ENCODE measurements around the gene SEPTIN14. TPM values are rescaled to one million over a fixed set of nuclear protein-coding genes. Genes with fewer than 3 reads are reported as not detected.
"Not testable (repeated sequence)": the region's sequence is repeated elsewhere in the genome, so short reads cannot be mapped to it uniquely, and the experiment has no call there.

SEPTIN14 gene
- polyA plus RNA-seq, 4 donors, result not detected

DNA sequence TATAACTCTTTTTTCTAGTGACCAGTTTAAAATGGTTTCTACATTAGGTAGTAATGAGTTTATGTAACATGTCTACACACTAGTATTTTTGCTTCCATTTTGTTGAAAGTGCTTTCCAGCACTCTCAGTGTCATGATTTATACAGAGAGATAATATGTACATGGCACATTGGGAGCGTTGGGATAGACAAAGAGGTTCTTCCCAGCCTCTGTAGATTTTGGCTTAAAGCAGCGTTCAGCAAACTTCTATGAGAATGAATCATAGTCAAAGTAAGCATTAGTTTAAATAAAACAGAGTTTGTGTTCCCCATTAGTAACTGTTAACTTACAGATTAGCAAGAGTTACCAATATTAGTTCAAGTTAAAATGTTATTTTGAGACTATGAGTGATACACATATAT is 43.9 kb downstream of the SEPTIN14 start:
- H3K4me3 ChIP-seq (ENCODE audit: low read depth in 1 of 3, low read length in 3 of 3), result no peak overlapping the region
- no peaks in the 10 kb centered on the region for H3K27me3 ChIP-seq (ENCODE audit: control insufficient read depth in 3 of 3, insufficient read depth in 3 of 3, low read length in 3 of 3)
- no peaks in the 10 kb centered on the region for H3K4me1 ChIP-seq (ENCODE audit: control insufficient read depth in 3 of 3, insufficient read depth in 2 of 3, low read depth in 1 of 3, low read length in 2 of 3)
- no peak overlapping the region for H3K27ac ChIP-seq (ENCODE audit: low read depth in 1 of 3, low read length in 2 of 3)
- 71 to 73% (median 73%) methylated on average over 2 of the region's 2 CpGs for WGBS, 3 donors
- DNase-seq, result no peak
- FAIRE-seq, result no peak
- H3K36me3 ChIP-seq (ENCODE audit: control insufficient read depth in 3 of 3, insufficient read depth in 2 of 3, low read depth in 1 of 3, low read length in 3 of 3), result no peaks in the 10 kb centered on the region
- peaks cover 0 to 16% of the 10 kb centered on the region in 2 donors for H3K9me3 ChIP-seq (ENCODE audit: control insufficient read depth in 2 of 2, insufficient read depth in 1 of 2, low read depth in 1 of 2, low read length in 1 of 2)

DNA sequence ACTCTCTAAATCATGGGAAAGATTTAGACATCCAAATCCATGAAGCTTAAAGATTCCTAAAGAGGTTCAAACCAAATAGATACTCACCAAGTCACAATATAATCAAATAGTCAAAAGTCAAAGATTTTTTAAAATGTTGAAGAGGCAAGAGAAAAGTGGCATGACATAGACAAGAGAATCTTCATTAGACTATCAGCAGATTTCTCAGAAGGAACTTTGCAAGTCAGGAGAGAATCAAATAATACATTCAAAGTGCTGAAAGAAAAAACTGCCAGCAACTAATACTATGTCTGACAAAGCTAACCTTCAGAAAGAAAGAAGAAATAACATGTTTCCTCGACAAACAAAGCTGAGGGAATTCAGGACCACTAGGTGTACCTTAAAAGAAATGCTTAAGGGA is 65.3 kb downstream of the SEPTIN14 start:
- FAIRE-seq; H3K4me3 ChIP-seq (ENCODE audit: low read depth in 1 of 3, low read length in 3 of 3); H3K36me3 ChIP-seq (ENCODE audit: control insufficient read depth in 3 of 3, insufficient read depth in 2 of 3, low read depth in 1 of 3, low read length in 3 of 3); H3K4me1 ChIP-seq (ENCODE audit: control insufficient read depth in 3 of 3, insufficient read depth in 2 of 3, low read depth in 1 of 3, low read length in 2 of 3); DNase-seq; H3K27me3 ChIP-seq (ENCODE audit: control insufficient read depth in 3 of 3, insufficient read depth in 3 of 3, low read length in 3 of 3); H3K27ac ChIP-seq (ENCODE audit: low read depth in 1 of 3, low read length in 2 of 3): not testable (repeated sequence)
- H3K9me3 ChIP-seq (ENCODE audit: control insufficient read depth in 2 of 2, insufficient read depth in 1 of 2, low read depth in 1 of 2, low read length in 1 of 2), result peaks cover 0 to 18% of the 10 kb centered on the region in 2 donors
- 32 to 64% (median 57%) methylated on average over 1 of the region's 1 CpG for WGBS, 3 donors

GRCh38 chr7:55794527-55794926 is 68.0 kb downstream of the SEPTIN14 start:
- Histone ChIP-seq H3K4me3 (ENCODE audit: low read depth in 1 of 3, low read length in 3 of 3) (no peak overlapping the region), H3K9me3 (ENCODE audit: control insufficient read depth in 2 of 2, insufficient read depth in 1 of 2, low read depth in 1 of 2, low read length in 1 of 2) (peaks cover 0 to 18% of the 10 kb centered on the region in 2 donors), H3K4me1 (ENCODE audit: control insufficient read depth in 3 of 3, insufficient read depth in 2 of 3, low read depth in 1 of 3, low read length in 2 of 3) (no peaks in the 10 kb centered on the region), H3K27ac (ENCODE audit: low read depth in 1 of 3, low read length in 2 of 3) (no peak overlapping the region), H3K36me3 (ENCODE audit: control insufficient read depth in 3 of 3, insufficient read depth in 2 of 3, low read depth in 1 of 3, low read length in 3 of 3) (no peaks in the 10 kb centered on the region), H3K27me3 (ENCODE audit: control insufficient read depth in 3 of 3, insufficient read depth in 3 of 3, low read length in 3 of 3) (no peaks in the 10 kb centered on the region)
- DNase-seq (no peak), FAIRE-seq (no peak)
- WGBS, 3 donors, result 81 to 93% (median 85%) methylated on average over 10 of the region's 10 CpGs

DNA sequence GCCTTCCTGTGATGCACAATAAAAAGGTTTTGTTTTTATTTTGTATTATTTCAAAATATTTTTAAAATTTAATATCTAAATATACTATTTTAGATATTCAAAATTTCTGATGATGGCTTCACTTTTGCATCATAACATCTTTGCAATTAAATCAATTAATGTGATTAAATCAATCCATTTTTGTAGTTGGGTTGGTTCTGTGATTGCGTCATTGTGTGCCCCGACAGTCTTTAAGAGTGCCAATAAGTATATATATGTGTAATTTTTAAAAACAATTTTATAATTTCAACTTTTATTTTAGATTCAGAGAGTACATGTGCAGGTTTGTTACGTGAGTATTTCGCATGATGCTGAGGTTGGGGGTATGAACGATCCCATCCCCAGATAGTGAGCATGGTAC is 70.5 kb downstream of the SEPTIN14 start:
- Histone ChIP-seq H3K9me3 (ENCODE audit: control insufficient read depth in 2 of 2, insufficient read depth in 1 of 2, low read depth in 1 of 2, low read length in 1 of 2) (peaks cover 0 to 5% of the 10 kb centered on the region in 2 donors), H3K4me3 (ENCODE audit: low read depth in 1 of 3, low read length in 3 of 3) (no peak overlapping the region), H3K36me3 (ENCODE audit: control insufficient read depth in 3 of 3, insufficient read depth in 2 of 3, low read depth in 1 of 3, low read length in 3 of 3) (no peaks in the 10 kb centered on the region), H3K27ac (ENCODE audit: low read depth in 1 of 3, low read length in 2 of 3) (no peak overlapping the region), H3K27me3 (ENCODE audit: control insufficient read depth in 3 of 3, insufficient read depth in 3 of 3, low read length in 3 of 3) (no peaks in the 10 kb centered on the region), H3K4me1 (ENCODE audit: control insufficient read depth in 3 of 3, insufficient read depth in 2 of 3, low read depth in 1 of 3, low read length in 2 of 3) (no peaks in the 10 kb centered on the region)
- no peak for DNase-seq
- WGBS, 3 donors, result 89 to 94% (median 93%) methylated on average over 5 of the region's 5 CpGs
- no peak for FAIRE-seq

DNA sequence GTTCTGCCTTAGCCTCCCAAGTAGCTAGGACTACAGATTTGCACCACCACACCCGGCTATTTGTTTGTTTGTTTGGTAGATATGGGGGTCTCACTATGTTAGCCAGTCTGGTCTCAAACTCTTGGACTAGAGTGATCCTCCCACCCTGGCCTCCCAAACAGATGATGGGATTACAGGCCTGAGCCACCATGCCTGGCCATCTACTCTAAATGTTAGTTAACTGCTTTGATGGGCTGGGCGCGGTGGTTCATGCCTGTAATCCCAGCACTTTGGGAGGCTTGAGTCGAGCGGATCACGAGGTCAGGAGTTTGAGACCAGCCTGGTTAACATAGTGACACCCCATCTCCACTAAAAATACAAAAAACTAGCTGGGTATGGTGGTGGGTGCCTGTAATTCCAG is 74.8 kb downstream of the SEPTIN14 start:
- DNase-seq (no peak), FAIRE-seq (no peak)
- no peaks in the 10 kb centered on the region for H3K4me1 ChIP-seq (ENCODE audit: control insufficient read depth in 3 of 3, insufficient read depth in 2 of 3, low read depth in 1 of 3, low read length in 2 of 3)
- no peak overlapping the region for H3K4me3 ChIP-seq (ENCODE audit: low read depth in 1 of 3, low read length in 3 of 3)
- peaks cover 0 to 7% of the 10 kb centered on the region in 2 donors for H3K9me3 ChIP-seq (ENCODE audit: control insufficient read depth in 2 of 2, insufficient read depth in 1 of 2, low read depth in 1 of 2, low read length in 1 of 2)
- H3K27ac ChIP-seq (ENCODE audit: low read depth in 1 of 3, low read length in 2 of 3), result no peak overlapping the region
- WGBS, 3 donors, result 82 to 91% (median 85%) methylated on average over 6 of the region's 6 CpGs
- H3K36me3 ChIP-seq (ENCODE audit: control insufficient read depth in 3 of 3, insufficient read depth in 2 of 3, low read depth in 1 of 3, low read length in 3 of 3), result no peaks in the 10 kb centered on the region
- no peaks in the 10 kb centered on the region for H3K27me3 ChIP-seq (ENCODE audit: control insufficient read depth in 3 of 3, insufficient read depth in 3 of 3, low read length in 3 of 3)

- H3K4me3 ChIP-seq (ENCODE audit: low read depth in 1 of 3, low read length in 3 of 3), result no peak overlapping the region
- FAIRE-seq (no peak), DNase-seq (no peak)
- WGBS, 3 donors, result 72 to 83% (median 82%) methylated on average over 7 of the region's 7 CpGs
- no peak overlapping the region for H3K27ac ChIP-seq (ENCODE audit: low read depth in 1 of 3, low read length in 2 of 3)
- H3K36me3 ChIP-seq (ENCODE audit: control insufficient read depth in 3 of 3, insufficient read depth in 2 of 3, low read depth in 1 of 3, low read length in 3 of 3), result no peaks in the 10 kb centered on the region
- H3K9me3 ChIP-seq (ENCODE audit: control insufficient read depth in 2 of 2, insufficient read depth in 1 of 2, low read depth in 1 of 2, low read length in 1 of 2), result peaks cover 0 to 7% of the 10 kb centered on the region in 2 donors
- H3K4me1 ChIP-seq (ENCODE audit: control insufficient read depth in 3 of 3, insufficient read depth in 2 of 3, low read depth in 1 of 3, low read length in 2 of 3), result no peaks in the 10 kb centered on the region
- no peaks in the 10 kb centered on the region for H3K27me3 ChIP-seq (ENCODE audit: control insufficient read depth in 3 of 3, insufficient read depth in 3 of 3, low read length in 3 of 3)
These were observed 75.7 kb downstream of the SEPTIN14 start for GRCh38 chr7:55786901-55787300.

DNA sequence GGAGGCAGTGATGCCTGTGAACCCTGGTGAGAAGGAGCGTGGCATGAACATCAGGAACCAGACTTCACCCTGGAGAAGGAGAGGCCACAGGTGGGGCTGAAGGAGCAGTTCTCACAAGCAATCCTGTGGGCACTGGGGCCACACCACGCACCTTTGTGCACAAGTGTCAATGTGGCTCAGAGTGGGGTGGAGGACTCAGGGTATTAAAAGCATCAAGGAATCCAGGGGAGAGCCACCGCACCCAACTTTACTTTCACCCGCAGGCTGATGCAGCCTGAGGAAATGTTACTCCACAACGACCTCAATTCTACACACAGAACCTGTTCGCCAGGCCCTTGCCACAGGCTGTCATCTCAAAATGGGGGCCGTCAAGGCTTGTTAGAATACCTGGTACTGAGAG is 77.1 kb downstream of the SEPTIN14 start:
- H3K4me1 ChIP-seq (ENCODE audit: control insufficient read depth in 3 of 3, insufficient read depth in 2 of 3, low read depth in 1 of 3, low read length in 2 of 3); H3K27me3 ChIP-seq (ENCODE audit: control insufficient read depth in 3 of 3, insufficient read depth in 3 of 3, low read length in 3 of 3); DNase-seq; H3K4me3 ChIP-seq (ENCODE audit: low read depth in 1 of 3, low read length in 3 of 3); H3K9me3 ChIP-seq (ENCODE audit: control insufficient read depth in 2 of 2, insufficient read depth in 1 of 2, low read depth in 1 of 2, low read length in 1 of 2); H3K36me3 ChIP-seq (ENCODE audit: control insufficient read depth in 3 of 3, insufficient read depth in 2 of 3, low read depth in 1 of 3, low read length in 3 of 3); FAIRE-seq; H3K27ac ChIP-seq (ENCODE audit: low read depth in 1 of 3, low read length in 2 of 3): not testable (repeated sequence)
- WGBS, 3 donors, result 78 to 93% (median 86%) methylated on average over 7 of the region's 7 CpGs

GRCh38 chr7:55784151-55784550 is 78.4 kb downstream of the SEPTIN14 start:
- Histone ChIP-seq H3K27me3 (ENCODE audit: control insufficient read depth in 3 of 3, insufficient read depth in 3 of 3, low read length in 3 of 3) (no peaks in the 10 kb centered on the region), H3K4me1 (ENCODE audit: control insufficient read depth in 3 of 3, insufficient read depth in 2 of 3, low read depth in 1 of 3, low read length in 2 of 3) (no peaks in the 10 kb centered on the region), H3K9me3 (ENCODE audit: control insufficient read depth in 2 of 2, insufficient read depth in 1 of 2, low read depth in 1 of 2, low read length in 1 of 2) (peaks cover 0 to 7% of the 10 kb centered on the region in 2 donors), H3K27ac (ENCODE audit: low read depth in 1 of 3, low read length in 2 of 3) (no peak overlapping the region), H3K4me3 (ENCODE audit: low read depth in 1 of 3, low read length in 3 of 3) (no peak overlapping the region), H3K36me3 (ENCODE audit: control insufficient read depth in 3 of 3, insufficient read depth in 2 of 3, low read depth in 1 of 3, low read length in 3 of 3) (no peaks in the 10 kb centered on the region)
- WGBS, 3 donors, result 73 to 80% (median 75%) methylated on average over 4 of the region's 4 CpGs
- no peak for DNase-seq
- FAIRE-seq, result no peak

DNA sequence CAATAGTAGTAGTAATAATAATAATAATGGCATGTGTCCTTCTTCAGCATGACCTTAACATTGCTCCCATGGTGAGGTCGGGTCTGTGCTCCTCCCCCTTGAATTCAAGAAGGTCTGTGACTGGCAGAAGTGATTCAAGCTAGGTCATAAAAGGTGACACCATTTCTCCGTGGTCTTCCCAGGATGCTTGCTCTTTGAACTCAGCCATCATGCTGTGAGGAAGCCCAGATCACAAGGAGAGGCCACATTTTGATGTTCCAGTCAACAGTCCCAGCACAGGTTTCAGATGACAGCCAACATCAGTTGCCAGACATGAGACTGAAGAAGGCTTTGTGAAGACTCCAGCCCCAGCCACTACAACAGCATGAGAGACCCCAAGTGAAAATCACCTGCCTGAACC is 83.9 kb downstream of the SEPTIN14 start:
- FAIRE-seq, result no peak

More for the DNA sequence above, 83.9 kb downstream of the SEPTIN14 start:
- Histone ChIP-seq H3K9me3 (ENCODE audit: control insufficient read depth in 2 of 2, insufficient read depth in 1 of 2, low read depth in 1 of 2, low read length in 1 of 2) (peaks cover 0 to 3% of the 10 kb centered on the region in 2 donors), H3K4me1 (ENCODE audit: control insufficient read depth in 3 of 3, insufficient read depth in 2 of 3, low read depth in 1 of 3, low read length in 2 of 3) (no peaks in the 10 kb centered on the region), H3K4me3 (ENCODE audit: low read depth in 1 of 3, low read length in 3 of 3) (no peak overlapping the region), H3K27ac (ENCODE audit: low read depth in 1 of 3, low read length in 2 of 3) (no peak overlapping the region), H3K36me3 (ENCODE audit: control insufficient read depth in 3 of 3, insufficient read depth in 2 of 3, low read depth in 1 of 3, low read length in 3 of 3) (no peaks in the 10 kb centered on the region), H3K27me3 (ENCODE audit: control insufficient read depth in 3 of 3, insufficient read depth in 3 of 3, low read length in 3 of 3) (no peaks in the 10 kb centered on the region)
- WGBS, 3 donors, result 23 to 47% (median 24%) methylated on average over 2 of the region's 2 CpGs
- no peak for DNase-seq

Data from small intestine (tissue), 7 donors.